SKM-1 treated with dmso at 0.1 percent for 144 hours (cell line): ENCODE results near the gene PLEKHA7.
"Not testable (repeated sequence)": the region's sequence is repeated elsewhere in the genome, so short reads cannot be mapped to it uniquely, and the experiment has no call there.

ENCODE experiments used
- DNase-seq: peaks from one replicate; lab custom pipeline; 2025; ENCODE audit not compliant: unreplicated experiment; lab: John Stamatoyannopoulos, UW

Gene PLEKHA7

GRCh38 chr11:16979703-16980622 lies 34.3 kb downstream of the PLEKHA7 start:
- DNase-seq, result no peak

GRCh38 chr11:16977994-16978315 lies 36.3 kb downstream of the PLEKHA7 start:
- DNase-seq, result no peak

GRCh38 chr11:16977136-16977993 lies 36.8 kb downstream of the PLEKHA7 start:
- no peak for DNase-seq

- DNase-seq, result no peak
Observed at GRCh38 chr11:16976379-16976778, 37.8 kb downstream of the PLEKHA7 start.

- DNase-seq, result no peak
Observed at GRCh38 chr11:16975906-16976305, 38.3 kb downstream of the PLEKHA7 start.

GRCh38 chr11:16973338-16973964 lies 40.8 kb downstream of the PLEKHA7 start:
- no peak for DNase-seq

GRCh38 chr11:16969010-16969999 lies 44.9 kb downstream of the PLEKHA7 start:
- no peak for DNase-seq

GRCh38 chr11:16968196-16968595 lies 46.0 kb downstream of the PLEKHA7 start:
- no peak for DNase-seq

- no peak for DNase-seq
Observed at GRCh38 chr11:16966930-16967671, 47.1 kb downstream of the PLEKHA7 start.

GRCh38 chr11:16964501-16964900 lies 49.7 kb downstream of the PLEKHA7 start:
- DNase-seq, result no peak

GRCh38 chr11:16963316-16963876 lies 50.8 kb downstream of the PLEKHA7 start:
- DNase-seq, result no peak

GRCh38 chr11:16962589-16962988 lies 51.6 kb downstream of the PLEKHA7 start:
- not testable (repeated sequence) for DNase-seq

- DNase-seq, result no peak
Observed at GRCh38 chr11:16962146-16962545, 52.1 kb downstream of the PLEKHA7 start.

- DNase-seq, result no peak
Observed at GRCh38 chr11:16960250-16960649, 54.0 kb downstream of the PLEKHA7 start.

- DNase-seq, result no peak
Observed at GRCh38 chr11:16959602-16960001, 54.6 kb downstream of the PLEKHA7 start.

GRCh38 chr11:16958833-16959232 lies 55.4 kb downstream of the PLEKHA7 start:
- DNase-seq, result no peak

- no peak for DNase-seq
Observed at GRCh38 chr11:16956538-16957153, 57.6 kb downstream of the PLEKHA7 start.

- DNase-seq, result no peak
Observed at GRCh38 chr11:16953663-16954062, 60.6 kb downstream of the PLEKHA7 start.
